Smooth muscle cell (in vitro differentiated cells): ENCODE results near the gene ACVR1. TPM values are rescaled to one million over a fixed set of nuclear protein-coding genes. Genes with fewer than 3 reads are reported as not detected.

ENCODE experiments used
- DNase-seq: peaks from one replicate; lab custom pipeline; 2025; ENCODE audit not compliant: unreplicated experiment; lab: John Stamatoyannopoulos, UW
- H2AFZ ChIP-seq: fragments of 200-600 bp; sonication (generic); 2 replicates; pipeline ENCODE4 v1.6.0; 2016; ENCODE audit warnings: antibody characterized with exemption, low read depth, mild to moderate bottlenecking
- H3F3A ChIP-seq: fragments of 200-600 bp; sonication (generic); 2 replicates; pipeline ENCODE4 v1.6.0; 2017; ENCODE audit warnings: antibody characterized with exemption, low read depth
- H3K27ac ChIP-seq: fragments of 200-600 bp; sonication (generic); 2 replicates; pipeline ENCODE4 v1.5.1; 2016; ENCODE audit warnings: low read depth, mild to moderate bottlenecking
- H3K27me3 ChIP-seq: fragments of 200-600 bp; sonication (generic); 2 replicates; pipeline ENCODE4 v1.6.1; 2016; ENCODE audit warnings: low read depth, mild to moderate bottlenecking
- H3K36me3 ChIP-seq: fragments of 200-600 bp; sonication (generic); 2 replicates; pipeline ENCODE4 v1.5.1; 2016; ENCODE audit warnings: low read depth
- H3K4me1 ChIP-seq: fragments of 200-600 bp; sonication (generic); 2 replicates; pipeline ENCODE4 v1.5.1; 2016; ENCODE audit warnings: low read depth
- H3K4me2 ChIP-seq: fragments of 200-600 bp; sonication (generic); 2 replicates; pipeline ENCODE4 v1.6.0; 2016; ENCODE audit warnings: mild to moderate bottlenecking
- H3K4me3 ChIP-seq: fragments of 200-600 bp; sonication (generic); 2 replicates; pipeline ENCODE4 v1.5.1; 2016; ENCODE audit warnings: mild to moderate bottlenecking
- H3K79me2 ChIP-seq: fragments of 200-600 bp; sonication (generic); 2 replicates; pipeline ENCODE4 v1.6.0; 2016; ENCODE audit warnings: low read depth, mild to moderate bottlenecking
- H3K9ac ChIP-seq: fragments of 200-600 bp; sonication (generic); 2 replicates; pipeline ENCODE4 v1.6.0; 2016; ENCODE audit warnings: low read depth
- H3K9me3 ChIP-seq: fragments of 200-600 bp; sonication (generic); replicated peaks from 2 replicates; pipeline ENCODE4 v1.5.1; 2016; ENCODE audit warnings: low read depth
- H4K20me1 ChIP-seq: fragments of 200-600 bp; sonication (generic); 2 replicates; pipeline ENCODE4 v1.6.0; 2016; ENCODE audit warnings: low read depth
- WGBS: methylation state at CpG from one replicate; pipeline ENCODE4 v1.1.7; 2016; ENCODE audit warnings: low lambda C conversion rate; 5-methylcytosine and 5-hydroxymethylcytosine counted together
- polyA plus RNA-seq: library from polyadenylated mRNA; unstranded; fragments of >200 nt; fragmentation: Nextera tagmentation; extraction: Ambion mirVana; gene quantifications from 2 replicates; pipeline ENCODE4 v1.2.1, GENCODE V29; 2016
- total RNA-seq: library from RNA; depleted of rRNA; stranded (reverse); fragments of >200 nt; gene quantifications from 2 replicates; pipeline ENCODE4 v1.2.3, GENCODE V29; 2014
- TF ChIP-seq, protein P1 (sequence below): fragments of 200-600 bp; sonication (generic); IDR thresholded peaks from 2 replicates; pipeline ENCODE4 v1.5.1; 2017; ENCODE audit warnings: borderline replicate concordance, mild to moderate bottlenecking, antibody characterized with exemption; ENCODE audit not compliant: insufficient read depth, poor library complexity, severe bottlenecking

The ACVR1 gene
- total and polyA plus RNA-seq, 2 experiments from 2014 or later = 27.2 to 32.7 TPM

DNA sequence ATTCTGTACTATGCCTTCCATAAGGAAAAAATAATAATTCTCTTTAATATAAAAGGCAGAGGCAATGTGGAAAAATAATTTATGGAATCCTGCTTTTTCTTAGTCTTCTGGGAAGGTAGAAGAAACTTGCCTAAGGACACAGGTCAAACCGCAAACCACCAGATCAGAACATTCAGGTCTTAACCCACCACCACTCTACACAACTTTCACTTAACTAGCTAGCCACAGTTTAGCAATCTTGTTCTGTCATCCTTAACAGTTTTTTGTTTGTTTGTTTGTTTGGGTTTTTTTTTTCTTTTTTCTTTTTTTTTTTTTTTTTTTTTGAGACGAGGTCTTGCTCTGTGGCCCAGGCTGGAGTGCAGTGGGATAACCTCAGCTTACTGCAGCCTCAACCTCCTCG lies 70.6 kb downstream of the ACVR1 start:
- Histone ChIP-seq H3K9me3 (no peaks in the 10 kb centered on the region), H3K9ac (no peak overlapping the region), H3K27me3 (no peaks in the 10 kb centered on the region), H3K27ac (no peak overlapping the region), H3K4me3 (no peak overlapping the region), H3F3A (no peaks in the 10 kb centered on the region), H3K36me3 (no peaks in the 10 kb centered on the region), H2AFZ (no peak overlapping the region), H3K4me2 (no peak overlapping the region), H3K4me1 (no peaks in the 10 kb centered on the region), H4K20me1 (peaks cover 21% of the 10 kb centered on the region), H3K79me2 (peaks cover 64% of the 10 kb centered on the region)
- DNase-seq = no peak
- WGBS = 91% methylated on average over 3 of the region's 3 CpGs
- TF ChIP-seq, protein P1, sequence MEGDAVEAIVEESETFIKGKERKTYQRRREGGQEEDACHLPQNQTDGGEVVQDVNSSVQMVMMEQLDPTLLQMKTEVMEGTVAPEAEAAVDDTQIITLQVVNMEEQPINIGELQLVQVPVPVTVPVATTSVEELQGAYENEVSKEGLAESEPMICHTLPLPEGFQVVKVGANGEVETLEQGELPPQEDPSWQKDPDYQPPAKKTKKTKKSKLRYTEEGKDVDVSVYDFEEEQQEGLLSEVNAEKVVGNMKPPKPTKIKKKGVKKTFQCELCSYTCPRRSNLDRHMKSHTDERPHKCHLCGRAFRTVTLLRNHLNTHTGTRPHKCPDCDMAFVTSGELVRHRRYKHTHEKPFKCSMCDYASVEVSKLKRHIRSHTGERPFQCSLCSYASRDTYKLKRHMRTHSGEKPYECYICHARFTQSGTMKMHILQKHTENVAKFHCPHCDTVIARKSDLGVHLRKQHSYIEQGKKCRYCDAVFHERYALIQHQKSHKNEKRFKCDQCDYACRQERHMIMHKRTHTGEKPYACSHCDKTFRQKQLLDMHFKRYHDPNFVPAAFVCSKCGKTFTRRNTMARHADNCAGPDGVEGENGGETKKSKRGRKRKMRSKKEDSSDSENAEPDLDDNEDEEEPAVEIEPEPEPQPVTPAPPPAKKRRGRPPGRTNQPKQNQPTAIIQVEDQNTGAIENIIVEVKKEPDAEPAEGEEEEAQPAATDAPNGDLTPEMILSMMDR = no peak

DNA sequence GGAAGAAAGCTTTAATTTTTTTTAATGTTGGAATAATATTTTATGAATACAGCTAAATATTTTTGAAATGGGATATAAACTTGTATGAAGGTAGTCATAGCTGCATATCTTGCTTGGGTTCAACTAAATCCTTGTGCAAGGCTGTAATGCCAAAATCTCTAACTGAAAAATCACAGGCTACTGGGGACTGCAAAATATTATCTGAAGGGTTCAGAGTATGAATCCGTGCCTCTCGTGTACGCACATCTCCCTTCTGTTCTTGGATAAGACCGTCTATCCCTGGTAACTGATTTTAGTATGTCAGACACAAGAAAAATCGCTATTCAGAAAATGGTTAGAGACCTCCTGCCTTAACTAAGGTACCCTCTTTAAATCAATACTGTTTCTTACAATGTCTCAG lies 71.8 kb downstream of the ACVR1 start:
- 78% methylated on average over 5 of the region's 5 CpGs for whole genome bisulfite sequencing
- Histone ChIP-seq H3K27ac (no peak overlapping the region), H2AFZ (no peak overlapping the region), H3K36me3 (no peaks in the 10 kb centered on the region), H3K4me1 (no peaks in the 10 kb centered on the region), H3K4me3 (no peak overlapping the region), H3K79me2 (peaks cover 59% of the 10 kb centered on the region), H4K20me1 (peaks cover 21% of the 10 kb centered on the region), H3K4me2 (no peak overlapping the region), H3K9me3 (no peaks in the 10 kb centered on the region), H3K27me3 (no peaks in the 10 kb centered on the region), H3K9ac (no peak overlapping the region), H3F3A (no peaks in the 10 kb centered on the region)
- DNase-seq = no peak
- TF ChIP-seq, protein P1 = no peak

DNA sequence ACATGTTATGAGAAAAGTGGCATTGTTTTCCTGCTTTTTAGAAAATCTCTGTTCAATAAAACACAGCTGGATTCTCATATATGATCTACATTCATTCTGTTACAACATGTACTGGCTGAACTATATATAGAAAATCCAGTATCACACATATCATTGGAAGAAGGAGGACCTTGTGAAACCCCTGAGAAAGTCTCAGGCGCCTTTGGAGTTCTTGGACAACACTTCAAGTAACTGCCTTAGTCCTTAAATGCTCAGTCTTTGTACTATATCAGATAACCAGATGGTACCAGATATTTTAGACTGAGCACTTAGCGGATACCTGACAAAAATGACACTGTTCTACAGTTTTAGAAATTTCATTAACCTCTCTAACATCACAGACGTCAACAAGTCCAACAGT lies 72.2 kb downstream of the ACVR1 start:
- no peaks in the 10 kb centered on the region for H3K9me3 ChIP-seq
- H3K27me3 ChIP-seq = no peaks in the 10 kb centered on the region
- no peak overlapping the region for H2AFZ ChIP-seq
- no peaks in the 10 kb centered on the region for H3F3A ChIP-seq
- H3K79me2 ChIP-seq = peaks cover 59% of the 10 kb centered on the region
- no peaks in the 10 kb centered on the region for H3K36me3 ChIP-seq
- H3K9ac ChIP-seq = no peak overlapping the region
- TF ChIP-seq, protein P1 = no peak
- no peak for DNase-seq
- H3K27ac ChIP-seq = no peak overlapping the region
- H3K4me2 ChIP-seq = no peak overlapping the region
- no peak overlapping the region for H3K4me3 ChIP-seq
- no peaks in the 10 kb centered on the region for H3K4me1 ChIP-seq
- 94% methylated on average over 3 of the region's 3 CpGs for WGBS
- H4K20me1 ChIP-seq = peaks cover 17% of the 10 kb centered on the region

DNA sequence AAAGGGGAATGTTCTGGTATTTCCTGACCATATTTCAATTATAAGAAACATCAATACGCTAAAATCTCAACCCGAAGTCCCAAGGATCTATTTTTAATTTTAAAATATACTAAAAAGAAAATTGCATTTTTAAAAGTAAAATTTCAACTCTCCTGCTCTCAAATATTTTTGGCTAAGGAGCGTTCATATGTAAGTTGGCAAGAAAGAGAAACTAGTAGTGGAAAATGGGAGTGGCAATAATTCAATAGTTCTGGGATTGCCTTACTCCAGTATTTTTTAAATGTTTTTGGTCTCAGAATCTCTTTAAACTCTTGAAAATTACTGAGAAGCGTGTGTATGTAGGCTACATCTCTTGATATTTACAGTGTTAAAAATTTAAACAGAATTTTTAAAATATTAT lies 72.7 kb downstream of the ACVR1 start:
- 98% methylated on average over 4 of the region's 4 CpGs for WGBS
- TF ChIP-seq, protein P1 = no peak
- Histone ChIP-seq H3K27ac (no peak overlapping the region), H2AFZ (no peak overlapping the region), H3K4me3 (no peak overlapping the region), H3K9ac (no peak overlapping the region), H3K9me3 (no peaks in the 10 kb centered on the region), H4K20me1 (peaks cover 12% of the 10 kb centered on the region), H3K4me2 (no peak overlapping the region), H3K79me2 (peaks cover 57% of the 10 kb centered on the region), H3F3A (no peaks in the 10 kb centered on the region), H3K27me3 (no peaks in the 10 kb centered on the region), H3K36me3 (no peaks in the 10 kb centered on the region), H3K4me1 (no peaks in the 10 kb centered on the region)
- DNase-seq = no peak
